Stomach (tissue), 4 donors: ENCODE data around the gene NPFF.

ENCODE experiments used
- POLR2A ChIP-seq, 4 donors: fragments of 450-650 bp; IDR thresholded peaks; one replicate each; pipeline ENCODE4 v1.6.1; 2016; ENCODE audit warnings: antibody characterized with exemption in 4 of 4, control low read depth in 2 of 4, mild to moderate bottlenecking in 1 of 4, moderate library complexity in 1 of 4
- POLR2AphosphoS5 ChIP-seq, 3 donors: sonication (generic); formaldehyde crosslinking; IDR thresholded peaks; one replicate each; pipeline ENCODE4 v1.6.1; 2016; ENCODE audit warnings: antibody characterized with exemption in 3 of 3
- TF ChIP-seq, protein P1 (sequence below), 7 experiments: fragments of 450-650 bp in 4 of 7; fragments of 200-600 bp in 3 of 7; sonication (generic) in 3 of 7; IDR thresholded peaks; one replicate each; pipeline ENCODE4 v1.5.1; 2016 to 2019; ENCODE audit warnings: antibody characterized with exemption in 7 of 7, control low read depth in 2 of 7, mild to moderate bottlenecking in 1 of 7

DNA sequence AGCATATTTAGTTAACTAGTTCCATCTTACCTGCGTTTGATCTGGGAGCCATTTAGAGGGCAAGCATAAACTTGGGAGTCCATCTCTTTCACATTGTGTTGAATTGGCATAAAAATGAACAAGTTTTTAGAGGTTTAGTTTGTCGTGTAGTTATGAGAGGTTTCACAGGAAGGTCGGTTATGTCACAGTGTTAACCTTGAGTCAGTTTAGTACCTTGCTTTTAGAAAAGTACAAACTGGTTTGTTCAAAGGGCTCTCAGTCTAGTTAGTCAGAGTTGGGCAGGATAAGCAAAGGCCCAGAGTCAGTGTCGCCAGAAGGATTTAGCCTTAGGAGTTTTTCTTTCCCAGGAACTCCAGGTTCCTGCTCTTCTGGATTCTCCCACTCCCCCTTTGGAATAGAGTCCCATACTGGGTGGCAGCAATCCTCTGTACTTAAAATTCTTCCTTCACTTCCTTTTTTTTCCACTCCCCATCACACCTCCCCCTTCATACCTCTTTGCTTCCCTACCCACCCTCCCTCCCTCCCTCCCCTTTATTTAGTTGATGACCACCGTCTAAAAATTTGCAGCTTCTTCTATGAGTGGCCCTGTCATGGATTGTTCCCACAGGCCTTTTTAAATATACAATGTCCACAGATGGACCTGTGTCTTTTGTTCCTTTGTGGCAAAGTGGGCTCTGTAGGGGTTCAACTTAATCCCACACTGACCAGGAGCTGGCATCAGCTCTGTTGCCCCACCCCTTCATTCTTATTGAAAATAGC is 43.3 kb downstream of the NPFF start:
- TF ChIP-seq, protein P1, sequence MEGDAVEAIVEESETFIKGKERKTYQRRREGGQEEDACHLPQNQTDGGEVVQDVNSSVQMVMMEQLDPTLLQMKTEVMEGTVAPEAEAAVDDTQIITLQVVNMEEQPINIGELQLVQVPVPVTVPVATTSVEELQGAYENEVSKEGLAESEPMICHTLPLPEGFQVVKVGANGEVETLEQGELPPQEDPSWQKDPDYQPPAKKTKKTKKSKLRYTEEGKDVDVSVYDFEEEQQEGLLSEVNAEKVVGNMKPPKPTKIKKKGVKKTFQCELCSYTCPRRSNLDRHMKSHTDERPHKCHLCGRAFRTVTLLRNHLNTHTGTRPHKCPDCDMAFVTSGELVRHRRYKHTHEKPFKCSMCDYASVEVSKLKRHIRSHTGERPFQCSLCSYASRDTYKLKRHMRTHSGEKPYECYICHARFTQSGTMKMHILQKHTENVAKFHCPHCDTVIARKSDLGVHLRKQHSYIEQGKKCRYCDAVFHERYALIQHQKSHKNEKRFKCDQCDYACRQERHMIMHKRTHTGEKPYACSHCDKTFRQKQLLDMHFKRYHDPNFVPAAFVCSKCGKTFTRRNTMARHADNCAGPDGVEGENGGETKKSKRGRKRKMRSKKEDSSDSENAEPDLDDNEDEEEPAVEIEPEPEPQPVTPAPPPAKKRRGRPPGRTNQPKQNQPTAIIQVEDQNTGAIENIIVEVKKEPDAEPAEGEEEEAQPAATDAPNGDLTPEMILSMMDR (IDR thresholded peaks at IDR 0.05), result no peak
- TF ChIP-seq POLR2A (IDR thresholded peaks at IDR 0.05), result no peak
- TF ChIP-seq POLR2AphosphoS5 (IDR thresholded peaks at IDR 0.05), result no peak
